Thyroid gland (tissue), 4 donors: ENCODE results near the gene TWF2. TPM values are rescaled to one million over a fixed set of nuclear protein-coding genes. Genes with fewer than 3 reads are reported as not detected.

Source experiments
- DNase-seq, 2 donors: peaks; one replicate each; pipeline ENCODE4 v3.0.0-alpha.2; 2019
- H3K27ac ChIP-seq, 3 donors: fragments of 200-600 bp; sonication (generic); 1 replicate in 2 of 3; 2 replicates in 1 of 3; pipeline ENCODE4 v1.5.1; 2016 to 2019; ENCODE audit warnings: mild to moderate bottlenecking in 1 of 3, moderate library complexity in 1 of 3
- H3K27me3 ChIP-seq: fragments of 200-600 bp; sonication (generic); one replicate; pipeline ENCODE4 v1.5.1; 2019
- H3K36me3 ChIP-seq, 2 donors: fragments of 200-600 bp; sonication (generic); one replicate each; pipeline ENCODE4 v1.5.1; 2016 to 2019
- H3K4me1 ChIP-seq, 2 donors: fragments of 200-600 bp; sonication (generic); one replicate each; pipeline ENCODE4 v1.5.1; 2017 to 2019
- H3K4me3 ChIP-seq, 3 donors: fragments of 200-600 bp; sonication (generic); replicated peaks in 1 of 3; 1 replicate in 2 of 3; 2 replicates in 1 of 3; pipeline ENCODE4 v1.5.1; 2016; ENCODE audit warnings: mild to moderate bottlenecking in 1 of 3
- H3K9me3 ChIP-seq: fragments of 200-600 bp; sonication (generic); one replicate; pipeline ENCODE4 v1.5.1; 2017
- CTCF ChIP-seq, 6 experiments: fragments of 200-600 bp in 3 of 6; fragments of 450-650 bp in 3 of 6; sonication (generic) in 3 of 6; IDR thresholded peaks; one replicate each; pipeline ENCODE4 v1.5.1; 2016 to 2019; ENCODE audit warnings: antibody characterized with exemption in 6 of 6, mild to moderate bottlenecking in 2 of 6, inconsistent platforms in 1 of 6, moderate library complexity in 1 of 6
- POLR2A ChIP-seq, 2 donors: fragments of 450-650 bp; IDR thresholded peaks; one replicate each; pipeline ENCODE4 v1.6.1; 2017; ENCODE audit warnings: antibody characterized with exemption in 2 of 2, mild to moderate bottlenecking in 2 of 2, moderate library complexity in 1 of 2
- WGBS, 2 donors: methylation state at CpG; one replicate each; pipeline ENCODE4 v1.1.5; 2017; 5-methylcytosine and 5-hydroxymethylcytosine counted together
- intact Hi-C: fragments of 100-400 bp; cut with DNase I; formaldehyde crosslinking; loops from one replicate; pipeline ENCODE4 v1.15.1; 2023
- total RNA-seq, 4 donors: library from RNA; depleted of rRNA; stranded (reverse); fragments of >200 nt; gene quantifications; one replicate each; pipeline ENCODE4 v1.2.3, GENCODE V29; 2016

Gene TWF2
- total RNA-seq, 4 donors from 2014 or later: 28.3 to 61.1 (median 50.4) TPM

- intact Hi-C loops: loop anchor here (5.0 to 10.0 kb wide), 2 partner anchors 112 to 174 kb away; no protein-coding TSS in a partner anchor
- Histone ChIP-seq H3K9me3 (no peaks in the 10 kb centered on the region), H3K27me3 (no peaks in the 10 kb centered on the region), H3K4me1 (no peaks in the 10 kb centered on the region), H3K4me3 (no peak overlapping the region), H3K36me3 (peaks cover 31 to 33% of the 10 kb centered on the region in 2 donors), H3K27ac (no peak overlapping the region)
- 96% methylated on average over 6 of the region's 6 CpGs for WGBS, 2 donors
- TF ChIP-seq POLR2A (IDR thresholded peaks at IDR 0.05) (no peak), CTCF (IDR thresholded peaks at IDR 0.05) (no peak)
- no peak for DNase-seq
These were observed 8.5 kb downstream of the TWF2 start for GRCh38 chr3:52230461-52230860.

GRCh38 chr3:52229656-52230055 is 9.3 kb downstream of the TWF2 start:
- no peak for DNase-seq
- H3K9me3 ChIP-seq: no peaks in the 10 kb centered on the region
- no peak overlapping the region for H3K27ac ChIP-seq
- TF ChIP-seq CTCF (IDR thresholded peaks at IDR 0.05) (no peak), POLR2A (IDR thresholded peaks at IDR 0.05) (no peak)
- intact Hi-C loops: loop anchor here (5.0 to 10.0 kb wide), 2 partner anchors 113 to 175 kb away; no protein-coding TSS in a partner anchor
- WGBS, 2 donors: 95 to 96% methylated on average over 7 of the region's 13 CpGs
- H3K36me3 ChIP-seq: peaks cover 31 to 33% of the 10 kb centered on the region in 2 donors
- no peaks in the 10 kb centered on the region for H3K4me1 ChIP-seq
- H3K4me3 ChIP-seq: no peak overlapping the region
- no peaks in the 10 kb centered on the region for H3K27me3 ChIP-seq

- intact Hi-C loops: no loop called here
- Histone ChIP-seq H3K27ac (no peak overlapping the region), H3K4me1 (no peaks in the 10 kb centered on the region), H3K27me3 (no peaks in the 10 kb centered on the region), H3K9me3 (no peaks in the 10 kb centered on the region), H3K4me3 (no peak overlapping the region), H3K36me3 (peaks cover 31 to 33% of the 10 kb centered on the region in 2 donors)
- DNase-seq: no peak
- WGBS, 2 donors: 96% methylated on average over 12 to 14 of the region's 21 CpGs
- TF ChIP-seq POLR2A (IDR thresholded peaks at IDR 0.05) (no peak), CTCF (IDR thresholded peaks at IDR 0.05) (no peak)
These were observed 10.1 kb downstream of the TWF2 start for GRCh38 chr3:52228751-52229291.

- WGBS, 2 donors: 89 to 93% methylated on average over 7 to 10 of the region's 10 CpGs
- H3K4me1 ChIP-seq: no peaks in the 10 kb centered on the region
- no peak for DNase-seq
- H3K9me3 ChIP-seq: no peaks in the 10 kb centered on the region
- H3K27me3 ChIP-seq: no peaks in the 10 kb centered on the region
- intact Hi-C loops: no loop called here
- no peak for TF ChIP-seq CTCF (IDR thresholded peaks at IDR 0.05)
- no peak for TF ChIP-seq POLR2A (IDR thresholded peaks at IDR 0.05)
- no peak overlapping the region for H3K4me3 ChIP-seq
- peaks cover 31 to 33% of the 10 kb centered on the region in 2 donors for H3K36me3 ChIP-seq
- H3K27ac ChIP-seq: no peak overlapping the region
These were observed 10.7 kb downstream of the TWF2 start for GRCh38 chr3:52228266-52228665.

- Histone ChIP-seq H3K9me3 (no peaks in the 10 kb centered on the region), H3K4me3 (no peak overlapping the region), H3K27me3 (no peaks in the 10 kb centered on the region), H3K36me3 (peaks cover 31 to 33% of the 10 kb centered on the region in 2 donors), H3K27ac (no peak overlapping the region), H3K4me1 (no peaks in the 10 kb centered on the region)
- 90% methylated on average over 5 to 7 of the region's 7 CpGs for WGBS, 2 donors
- no peak for DNase-seq
- TF ChIP-seq POLR2A (IDR thresholded peaks at IDR 0.05): no peak
- no peak for TF ChIP-seq CTCF (IDR thresholded peaks at IDR 0.05)
- intact Hi-C loops: no loop called here
These were observed 11.2 kb downstream of the TWF2 start for GRCh38 chr3:52227766-52228165.
